H1 (cell line): Measurements from ENCODE around the gene BTBD9. TPM values are rescaled to one million over a fixed set of nuclear protein-coding genes. Genes with fewer than 3 reads are reported as not detected.

Experiments
- CTCF ChIA-PET: fragments of 300-600 bp; sonication (Branson Sonifier 250); formaldehyde crosslinking; loops from one replicate; lab custom pipeline; 2021; ENCODE audit not compliant: partially characterized antibody; lab: Charles Lee
- POLR2A ChIA-PET: fragments of 300-600 bp; sonication (Branson Sonifier 250); formaldehyde crosslinking; loops from one replicate; lab custom pipeline; 2021; ENCODE audit warnings: inconsistent platforms; ENCODE audit not compliant: partially characterized antibody; lab: Charles Lee
- DNase-seq, 2 experiments: peaks; one replicate each; pipeline versions ENCODE4 v3.0.0 to v3.0.0-alpha.2; 2010 to 2022; ENCODE audit warnings: low spot score in 2 of 2, low read depth in 1 of 2, mixed read lengths in 1 of 2
- FAIRE-seq: peaks from 2 replicates; lab custom pipeline; 2011; peaks lifted over from hg19 to GRCh38; lab: Jason Lieb, UNC
- H2AFZ ChIP-seq: 2 replicates; pipeline ENCODE4 v1.8.1; 2012; ENCODE audit warnings: low read length, inconsistent platforms
- H2AK5ac ChIP-seq: 2 replicates; pipeline ENCODE4 v1.6.1; 2013; ENCODE audit warnings: low read depth, low read length
- H2BK120ac ChIP-seq: replicated peaks from 2 replicates; pipeline ENCODE3; 2013; ENCODE audit warnings: low read depth, low read length, inconsistent platforms
- H2BK12ac ChIP-seq: 2 replicates; pipeline ENCODE4 v1.6.1; 2013; ENCODE audit warnings: low read depth, low read length
- H2BK15ac ChIP-seq: 2 replicates; pipeline ENCODE4 v1.6.1; 2013; ENCODE audit warnings: low read length
- H2BK20ac ChIP-seq: 2 replicates; pipeline ENCODE4 v1.6.1; 2013; ENCODE audit warnings: low read length
- H2BK5ac ChIP-seq: 2 replicates; pipeline ENCODE4 v1.6.1; 2013; ENCODE audit warnings: low read depth, low read length
- H3K14ac ChIP-seq: 2 replicates; pipeline ENCODE4 v1.6.1; 2013; ENCODE audit warnings: inconsistent platforms; ENCODE audit not compliant: insufficient read length
- H3K18ac ChIP-seq: 2 replicates; pipeline ENCODE4 v1.6.1; 2013; ENCODE audit warnings: low read length; ENCODE audit errors: extremely low read depth
- H3K23ac ChIP-seq: 2 replicates; pipeline ENCODE4 v1.6.1; 2013; ENCODE audit warnings: inconsistent platforms; ENCODE audit not compliant: insufficient read length
- H3K23me2 ChIP-seq: 2 replicates; pipeline ENCODE4 v1.6.1; 2013; ENCODE audit warnings: low read depth, low read length
- H3K27ac ChIP-seq: 2 replicates; pipeline ENCODE4 v1.6.1; 2011; ENCODE audit warnings: low read depth, low read length, inconsistent platforms
- H3K27me3 ChIP-seq, 4 experiments: replicated peaks in 1 of 4; 1 replicate in 1 of 4; 2 replicates in 3 of 4; pipeline versions ENCODE4 v1.6.1 to v1.8.1; 2011 to 2013; ENCODE audit warnings: low read length in 3 of 4, mild to moderate bottlenecking in 3 of 4, inconsistent platforms in 2 of 4, mixed read lengths in 2 of 4, moderate library complexity in 1 of 4; ENCODE audit not compliant: control insufficient read depth in 3 of 4, insufficient read depth in 3 of 4; ENCODE audit errors: extremely low read depth in 1 of 4
- H3K36me3 ChIP-seq, 4 experiments: 2 replicates each; pipeline versions ENCODE4 v1.6.1 to v1.8.1; 2011 to 2013; ENCODE audit warnings: mild to moderate bottlenecking in 4 of 4, low read length in 3 of 4, moderate library complexity in 2 of 4, control low read depth in 1 of 4, inconsistent platforms in 1 of 4; ENCODE audit not compliant: insufficient read depth in 4 of 4, control insufficient read depth in 2 of 4
- H3K4ac ChIP-seq: replicated peaks from 2 replicates; pipeline ENCODE3; 2013; ENCODE audit warnings: low read length, low read depth, mixed read lengths, inconsistent platforms; ENCODE audit not compliant: insufficient read length
- H3K4me1 ChIP-seq, 4 experiments: replicated peaks in 1 of 4; 1 replicate in 1 of 4; 2 replicates in 3 of 4; pipeline versions ENCODE4 v1.6.1 to v1.8.1; 2011 to 2013; ENCODE audit warnings: low read length in 3 of 4, inconsistent platforms in 2 of 4, mixed read lengths in 1 of 4; ENCODE audit not compliant: insufficient read depth in 4 of 4, control insufficient read depth in 3 of 4
- H3K4me2 ChIP-seq, 2 experiments: 2 replicates each; pipeline versions ENCODE4 v1.6.1 to v1.8.1; 2011 to 2013; ENCODE audit warnings: low read depth in 2 of 2, low read length in 2 of 2, control low read depth in 1 of 2, inconsistent platforms in 1 of 2, mild to moderate bottlenecking in 1 of 2; ENCODE audit not compliant: insufficient read depth in 1 of 2
- H3K4me3 ChIP-seq, 4 experiments: fragments of 200-600, 300-600 bp in 1 of 4; sonication (generic), shearing (Covaris generic), sonication (Bioruptor Twin) in 1 of 4; 2 replicates each; pipeline versions ENCODE4 v1.5.1 to v1.8.1; 2011 to 2016; ENCODE audit warnings: low read length in 4 of 4, low read depth in 3 of 4, control low read depth in 2 of 4, inconsistent platforms in 2 of 4, mild to moderate bottlenecking in 2 of 4, mixed read lengths in 1 of 4, moderate library complexity in 1 of 4; ENCODE audit not compliant: insufficient read depth in 2 of 4; ENCODE audit errors: extremely low read depth in 1 of 4
- H3K56ac ChIP-seq: replicated peaks from 2 replicates; pipeline ENCODE3; 2013; ENCODE audit warnings: low read depth, mild to moderate bottlenecking, mixed read lengths, low read length, inconsistent platforms; ENCODE audit not compliant: insufficient read length
- H3K79me1 ChIP-seq: 2 replicates; pipeline ENCODE4 v1.6.1; 2013; ENCODE audit warnings: low read depth, low read length, control low read depth
- H3K79me2 ChIP-seq, 2 experiments: 2 replicates each; pipeline versions ENCODE4 v1.6.1 to v1.8.1; 2012 to 2013; ENCODE audit warnings: low read length in 2 of 2, mild to moderate bottlenecking in 2 of 2, inconsistent platforms in 1 of 2; ENCODE audit not compliant: insufficient read depth in 2 of 2, control insufficient read depth in 1 of 2
- H3K9ac ChIP-seq, 4 experiments: replicated peaks in 1 of 4; 1 replicate in 1 of 4; 2 replicates in 3 of 4; pipeline versions ENCODE4 v1.6.1 to v1.8.1; 2011 to 2013; ENCODE audit warnings: low read depth in 3 of 4, low read length in 3 of 4, control low read depth in 2 of 4, mild to moderate bottlenecking in 2 of 4, moderate library complexity in 2 of 4, inconsistent platforms in 1 of 4; ENCODE audit errors: extremely low read depth in 1 of 4
- H3K9me3 ChIP-seq, 2 experiments: 2 replicates each; pipeline versions ENCODE4 v1.6.1 to v1.8.1; 2012 to 2013; ENCODE audit warnings: mild to moderate bottlenecking in 2 of 2, moderate library complexity in 2 of 2, control low read depth in 1 of 2, inconsistent platforms in 1 of 2, low read depth in 1 of 2, low read length in 1 of 2, mixed read lengths in 1 of 2; ENCODE audit not compliant: insufficient read depth in 2 of 2
- H4K20me1 ChIP-seq, 2 experiments: replicated peaks in 1 of 2; 2 replicates each; pipeline versions ENCODE3 to v1.8.1; 2011 to 2013; ENCODE audit warnings: inconsistent platforms in 2 of 2, low read length in 2 of 2, mild to moderate bottlenecking in 1 of 2; ENCODE audit not compliant: insufficient read depth in 2 of 2, control insufficient read depth in 1 of 2
- H4K5ac ChIP-seq: 2 replicates; pipeline ENCODE4 v1.6.1; 2013; ENCODE audit warnings: low read length, low read depth, mixed read lengths, inconsistent platforms; ENCODE audit not compliant: insufficient read length
- H4K8ac ChIP-seq: 2 replicates; pipeline ENCODE4 v1.8.0; 2013; ENCODE audit warnings: mild to moderate bottlenecking, moderate library complexity, low read length, inconsistent platforms; ENCODE audit not compliant: insufficient read depth; ENCODE audit errors: extremely low read depth
- H4K91ac ChIP-seq: replicated peaks from 2 replicates; pipeline ENCODE3; 2013; ENCODE audit warnings: low read length, mixed read lengths, inconsistent platforms; ENCODE audit not compliant: insufficient read length
- ATF2 ChIP-seq: IDR thresholded peaks from 2 replicates; pipeline ENCODE4 v1.6.1; 2012; ENCODE audit warnings: low read length, inconsistent platforms
- CBX8 ChIP-seq: fragments of 300-800, 300-1000 bp; sonication (generic); IDR thresholded peaks from 2 replicates; pipeline ENCODE4 v1.7.1; 2016; ENCODE audit warnings: low read depth, low read length, borderline replicate concordance
- E2F6 ChIP-seq: IDR thresholded peaks from 2 replicates; pipeline ENCODE4 v1.6.1; 2012; ENCODE audit warnings: inconsistent platforms
- EGR1 ChIP-seq: IDR thresholded peaks from 2 replicates; pipeline ENCODE4 v1.6.1; 2011; ENCODE audit warnings: low read depth, low read length, borderline replicate concordance
- GABPA ChIP-seq: IDR thresholded peaks from 2 replicates; pipeline ENCODE4 v1.6.1; 2011; ENCODE audit warnings: mild to moderate bottlenecking, low read length, moderate library complexity, borderline replicate concordance; ENCODE audit not compliant: insufficient read depth
- JUND ChIP-seq: IDR thresholded peaks from 2 replicates; pipeline ENCODE4 v1.6.1; 2011; ENCODE audit warnings: mild to moderate bottlenecking, improper control_type of control experiment, low read length
- RAD21 ChIP-seq, 2 experiments: IDR thresholded peaks in 1 of 2; conservative IDR thresholded peaks in 1 of 2; 2 replicates each; pipeline ENCODE4 v1.6.1; 2011; ENCODE audit warnings: low read depth in 2 of 2, low read length in 2 of 2, improper control_type of control experiment in 1 of 2, inconsistent platforms in 1 of 2, mild to moderate bottlenecking in 1 of 2, moderate library complexity in 1 of 2
- SP2 ChIP-seq: IDR thresholded peaks from 2 replicates; pipeline ENCODE4 v1.6.1; 2012; ENCODE audit warnings: mild to moderate bottlenecking, low read length, inconsistent platforms
- SRF ChIP-seq: IDR thresholded peaks from 2 replicates; pipeline ENCODE4 v1.6.1; 2011; ENCODE audit warnings: mild to moderate bottlenecking, low read depth, low read length, moderate library complexity
- TAF1 ChIP-seq: IDR thresholded peaks from 2 replicates; pipeline ENCODE4 v1.6.1; 2011; ENCODE audit warnings: mild to moderate bottlenecking, low read depth, low read length
- TAF7 ChIP-seq: optimal IDR thresholded peaks from 2 replicates; pipeline ENCODE3; 2011; ENCODE audit warnings: low read depth, mild to moderate bottlenecking, inconsistent platforms, low read length, moderate library complexity, borderline replicate concordance
- TEAD4 ChIP-seq: IDR thresholded peaks from 2 replicates; pipeline ENCODE4 v1.6.1; 2012; ENCODE audit warnings: low read depth, low read length, inconsistent platforms, mixed read lengths
- WGBS, 2 experiments: shearing (Covaris generic) in 1 of 2; methylation state at CpG; one replicate each; pipeline versions ENCODE4 v1.1.6 to v1.1.7; 2013 to 2015; ENCODE audit warnings: low lambda C conversion rate in 2 of 2, mixed read lengths in 2 of 2, inconsistent platforms in 1 of 2, low coverage in 1 of 2, missing lambda C conversion rate in 1 of 2; ENCODE audit not compliant: insufficient replicate concordance in 2 of 2, insufficient coverage in 1 of 2, insufficient read length in 1 of 2; ENCODE audit errors: extremely low coverage in 1 of 2, missing lambda C conversion rate in 1 of 2; 5-methylcytosine and 5-hydroxymethylcytosine counted together
- polyA plus RNA-seq, 7 experiments: library from polyadenylated mRNA; depleted of rRNA in 3 of 7; stranded (reverse) in 5 of 7; unstranded in 2 of 7; fragments of >200 nt in 5 of 7; fragments of 200-250 nt in 2 of 7; gene quantifications; 1 replicate in 5 of 7; 2 replicates in 1 of 7; 4 replicates in 1 of 7; pipeline versions ENCODE4 v1.2.1 to v1.2.3, GENCODE V29; 2011 to 2013; ENCODE audit warnings: missing spikeins in 2 of 7, mixed read lengths in 2 of 7
- total RNA-seq: library from RNA; stranded (reverse); fragmentation: NEBNext Ultra II Directional; extraction: Animal tissue kit (Norgen Biotek cat#: 25700); gene quantifications from 2 replicates; pipeline ENCODE4 v1.2.1, GENCODE V29; 2021

Gene BTBD9
- total and polyA plus RNA-seq, 2 of the 8 experiments (the other 6 are each of a cell fraction or from before 2014, with no cell fraction given): 0.92 to 4.1 TPM

- no peak overlapping the region for H4K91ac ChIP-seq
- no peak overlapping the region for H2BK20ac ChIP-seq
- no peak overlapping the region for H2BK12ac ChIP-seq
- H3K4me3 ChIP-seq: no peak overlapping the region
- no peak overlapping the region for H3K23ac ChIP-seq
- H3K18ac ChIP-seq: no peak overlapping the region
- H3K79me1 ChIP-seq: no peaks in the 10 kb centered on the region
- no peaks in the 10 kb centered on the region for H3K36me3 ChIP-seq
- H4K5ac ChIP-seq: no peak overlapping the region
- H3K56ac ChIP-seq: no peak overlapping the region
- H3K4me1 ChIP-seq: peaks cover 0 to 10% (median 1%) of the 10 kb centered on the region in 4 experiments; a peak in 2 of 7 replicates
- DNase-seq: no peak
- H3K4ac ChIP-seq: no peak overlapping the region
- no peaks in the 10 kb centered on the region for H3K79me2 ChIP-seq
- H3K23me2 ChIP-seq: no peaks in the 10 kb centered on the region
- no peak for FAIRE-seq
- H4K20me1 ChIP-seq: no peaks in the 10 kb centered on the region
- no peak overlapping the region for H3K14ac ChIP-seq
- 84% methylated on average over 3 of the region's 3 CpGs; no CpG with 5 or more reads in 1 of the 2 experiments for WGBS, 2 experiments
- no peak overlapping the region for H2BK5ac ChIP-seq
- no peaks in the 10 kb centered on the region for H3K9me3 ChIP-seq
- H2AK5ac ChIP-seq: no peak overlapping the region
- ChIA-PET POLR2A (no interaction called here), CTCF (no interaction called here)
- no peak overlapping the region for H2BK120ac ChIP-seq
- H3K4me2 ChIP-seq: no peak overlapping the region
- H2BK15ac ChIP-seq: no peak overlapping the region
- H4K8ac ChIP-seq: no peak overlapping the region
- no peak overlapping the region for H2AFZ ChIP-seq
- H3K27ac ChIP-seq: no peak overlapping the region
- H3K27me3 ChIP-seq: peaks cover 0 to 1% (median 0%) of the 10 kb centered on the region in 4 experiments; a peak in 1 of 7 replicates
- H3K9ac ChIP-seq: no peak overlapping the region; a peak in 1 of 7 replicates
- TF ChIP-seq ATF2 (no peak), GABPA (no peak), SP2 (no peak), RAD21 (IDR thresholded peaks at IDR 0.05 in 1 of 2, conservative IDR thresholded peaks at IDR 0.05 in 1 of 2; ENCODE audit: low read depth in 2 of 2, low read length in 2 of 2) (no peak), TEAD4 (no peak), SRF (no peak), JUND (no peak), EGR1 (no peak), CBX8 (no peak), TAF1 (no peak), TAF7 (no peak), E2F6 (no peak)
Measured at GRCh38 chr6:38282911-38283310, 356.8 kb downstream of the BTBD9 start.
